ENCODE data around the gene CDHR3.

- TF ChIP-seq EZH2phosphoT487 (IDR thresholded peaks at IDR 0.05; ENCODE audit: borderline replicate concordance, low read depth, low read length) (no peak), CTCF (conservative IDR thresholded peaks at IDR 0.05; ENCODE audit: low read length) (no peak)
Measured at GRCh38 chr7:106035568-106035967, 72.5 kb downstream of the CDHR3 start.

Data from OCI-LY7 (cell line).